Sciatic nerve (tissue), 2 donors: ENCODE measurements around the gene IL19. TPM values are rescaled to one million over a fixed set of nuclear protein-coding genes. Genes with fewer than 3 reads are reported as not detected.
A peak's percentile ranks its signal among the peaks of the same experiment; 100 is the strongest.
"Not testable (repeated sequence)": the region's sequence is repeated elsewhere in the genome, so short reads cannot be mapped to it uniquely, and the experiment has no call there.

ENCODE experiments used
- ATAC-seq: fragments of 200-7000 bp; cut with Tn5 transposase; one replicate; pipeline ENCODE4 v1.9.1; 2020; ENCODE audit warnings: mild to moderate bottlenecking, moderate library complexity
- DNase-seq: peaks from one replicate; pipeline ENCODE4 v3.0.0-alpha.2; 2020; ENCODE audit warnings: low spot score
- intact Hi-C: fragments of 100-400 bp; cut with DNase I; formaldehyde crosslinking; loops from one replicate; pipeline ENCODE4 v1.14.2; 2022
- total RNA-seq: library from RNA; stranded (reverse); fragmentation: NEBNext Ultra II Directional; extraction: Animal tissue kit (Norgen Biotek cat#: 25700); gene quantifications from one replicate; pipeline ENCODE4 v1.2.1, GENCODE V29; 2021
- donor health status: DM: no; HTN: no; CAD: no.
- donor health status: DM: no; HTN: no; CAD: no.

The IL19 gene
- total RNA-seq, 1 donor from 2014 or later: not detected

DNA sequence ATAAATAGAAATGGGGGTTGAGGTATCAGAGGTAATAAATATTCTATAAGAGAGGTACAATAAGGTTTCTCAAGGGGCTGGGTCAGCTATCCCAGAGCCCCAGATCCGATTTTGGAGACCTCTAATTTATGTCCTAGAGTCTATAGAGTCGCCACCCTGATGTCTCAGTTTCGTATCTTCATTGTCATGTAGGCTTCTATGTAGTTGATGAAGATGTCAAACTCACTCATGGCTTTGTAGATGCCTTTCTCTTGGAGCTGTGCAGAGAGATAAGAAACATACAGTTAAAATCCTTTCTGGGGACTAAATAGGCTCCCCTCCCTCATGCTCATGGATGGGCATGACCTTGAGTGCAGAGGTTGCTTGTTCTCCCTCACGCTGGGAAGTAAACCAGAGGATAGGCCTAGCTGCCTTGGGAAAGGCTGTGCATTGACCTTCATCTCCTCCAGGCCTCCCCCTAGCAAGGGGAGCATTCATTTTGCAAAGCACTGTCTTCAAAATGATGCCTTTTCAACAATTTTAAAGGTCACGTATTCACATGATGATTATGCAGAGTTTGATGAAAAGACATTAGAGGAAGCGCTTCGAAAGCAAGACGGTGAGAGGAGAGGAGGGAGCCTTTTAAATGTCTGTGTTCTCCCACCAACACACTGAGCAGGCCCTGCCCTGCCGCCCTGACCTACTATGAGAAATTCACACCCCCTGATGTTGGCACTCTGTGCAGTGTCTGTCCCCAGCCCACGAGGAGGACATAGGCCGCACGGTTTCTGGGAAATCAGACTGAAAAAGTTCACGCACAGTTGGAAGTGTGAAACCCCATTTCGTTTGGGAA lies 1.9 kb upstream of the IL19 start:
- no peak for ATAC-seq
- no peak for DNase-seq
- intact Hi-C loops: no loop called here

DNA sequence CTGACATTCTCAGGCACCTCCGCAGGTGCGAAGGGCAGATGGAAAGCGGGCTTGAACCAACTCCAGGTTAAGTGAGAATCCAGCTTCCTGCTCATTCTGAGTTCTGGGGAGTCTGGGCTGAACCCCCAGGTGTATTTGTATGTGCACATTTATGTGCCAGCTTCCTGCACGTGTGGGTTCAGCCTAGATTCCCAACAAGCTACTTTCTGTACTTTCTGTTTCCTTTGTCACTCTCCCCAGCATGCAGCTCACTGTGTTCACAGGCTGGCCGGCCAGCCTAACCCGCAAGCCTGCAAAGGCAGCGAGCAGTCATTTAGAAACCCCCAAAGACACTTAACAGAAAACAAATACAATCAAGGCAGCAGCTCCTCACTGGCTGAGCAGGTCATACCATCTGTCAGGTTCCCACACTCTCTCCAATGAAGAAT lies 1.3 kb upstream of the IL19 start:
- ATAC-seq (no peak), DNase-seq (no peak)
- intact Hi-C loops: no loop called here

DNA sequence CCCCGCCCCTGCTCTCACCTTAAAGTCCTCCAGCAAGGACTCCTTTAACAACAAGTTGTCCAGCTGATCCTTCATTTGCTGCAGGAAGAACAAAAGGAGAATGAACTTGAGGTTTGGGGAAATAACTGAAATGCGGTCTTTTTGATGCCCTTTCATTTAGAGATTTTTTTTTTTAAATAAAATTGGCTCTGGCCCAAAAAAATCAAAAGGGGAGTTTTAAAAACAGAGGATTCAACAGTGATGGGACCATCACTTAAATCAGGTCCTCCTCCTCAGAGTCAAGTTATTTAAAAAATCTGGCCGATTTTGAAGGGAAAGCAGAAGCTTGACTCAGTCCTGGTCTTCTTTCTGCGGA lies 742 bp downstream of the IL19 start:
- intact Hi-C loops: no loop called here
- no peak for ATAC-seq
- DNase-seq: no peak

DNA sequence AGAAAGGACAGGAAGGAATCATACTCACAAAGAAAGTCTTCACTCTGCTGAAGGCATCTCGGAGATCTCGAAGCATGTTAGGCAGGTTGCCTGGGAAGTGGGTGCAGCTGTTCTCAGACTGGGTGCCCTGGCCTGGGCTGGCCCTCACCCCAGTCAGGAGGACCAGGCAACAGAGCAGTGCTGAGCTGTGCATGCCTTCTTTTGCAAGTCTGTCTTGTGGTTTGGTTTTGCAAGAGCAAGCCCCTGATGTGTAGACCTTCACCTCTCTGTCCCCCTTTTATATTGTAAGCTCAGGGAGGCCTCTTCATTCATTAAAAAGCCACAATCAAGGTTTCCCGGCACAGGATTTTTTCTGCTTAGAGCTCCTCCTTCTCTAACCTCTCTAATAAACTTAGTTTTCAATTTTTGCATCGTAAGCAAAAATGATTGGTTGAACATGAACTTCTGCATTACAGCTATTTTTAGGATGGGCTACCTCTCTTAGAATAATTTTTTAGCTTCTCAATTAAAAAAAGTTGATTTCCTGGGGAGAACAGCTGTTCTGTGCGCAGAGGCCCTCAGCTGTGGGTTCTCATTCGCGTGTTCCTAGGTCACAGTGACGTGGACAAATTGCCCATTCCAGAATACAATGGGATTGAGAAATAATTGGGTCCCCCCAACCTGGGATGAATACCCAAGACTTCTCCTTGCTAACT lies 1.8 kb downstream of the IL19 start, which contains the start of gene IL10:
Gene IL10, minus strand, starts transcription at position 252 of the 695 bp plus-strand sequence. Its CDS starts 59 bp downstream, at position 193.
- intact Hi-C loops: no loop called here
- ATAC-seq (peak; percentile 70), DNase-seq (no peak)

DNA sequence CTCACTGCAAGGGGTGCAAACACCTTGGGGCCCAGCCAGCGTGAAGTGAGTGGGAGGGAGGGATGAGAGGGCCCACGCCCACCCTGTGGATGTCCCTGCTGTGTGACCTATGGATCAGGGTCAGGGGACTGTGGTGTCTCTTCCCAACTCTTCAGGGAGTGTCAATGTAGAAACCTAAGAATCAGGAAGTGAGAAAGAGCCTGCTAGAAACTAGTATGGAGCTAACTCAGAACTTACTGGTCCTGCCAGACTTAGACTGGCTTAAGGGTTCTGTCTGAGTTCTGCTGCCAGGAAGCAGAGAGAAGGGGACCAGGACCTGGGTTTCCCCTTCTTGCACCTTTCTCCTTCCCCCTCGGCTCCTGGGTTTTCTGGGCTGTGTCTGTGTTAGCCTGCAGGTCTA lies 3.5 kb downstream of the IL19 start:
- peak; percentile 23 for ATAC-seq

DNA sequence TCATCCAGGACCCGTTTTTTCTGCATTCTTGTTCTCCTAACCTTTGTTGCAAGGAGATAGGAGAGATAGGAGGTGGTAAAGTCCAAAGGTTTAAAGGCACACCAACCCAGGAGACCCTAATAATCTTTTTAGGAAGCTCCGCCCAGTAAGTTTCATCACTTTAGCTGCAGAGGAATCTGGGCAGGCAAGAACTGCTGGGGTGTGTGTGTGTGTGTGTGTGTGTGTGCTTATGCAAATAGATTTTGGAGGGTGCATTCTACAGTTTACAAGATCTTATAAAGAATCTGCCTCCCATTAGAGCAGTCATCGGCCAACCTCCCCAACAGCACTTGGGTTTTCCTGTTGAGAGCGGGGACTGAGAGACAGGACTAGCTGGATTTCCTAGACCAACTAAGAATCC lies 5.7 kb downstream of the IL19 start:
- ATAC-seq: no peak
- intact Hi-C loops: no loop called here

More for the DNA sequence above, 3.5 kb downstream of the IL19 start:
- intact Hi-C loops: no loop called here
- no peak for DNase-seq

DNA sequence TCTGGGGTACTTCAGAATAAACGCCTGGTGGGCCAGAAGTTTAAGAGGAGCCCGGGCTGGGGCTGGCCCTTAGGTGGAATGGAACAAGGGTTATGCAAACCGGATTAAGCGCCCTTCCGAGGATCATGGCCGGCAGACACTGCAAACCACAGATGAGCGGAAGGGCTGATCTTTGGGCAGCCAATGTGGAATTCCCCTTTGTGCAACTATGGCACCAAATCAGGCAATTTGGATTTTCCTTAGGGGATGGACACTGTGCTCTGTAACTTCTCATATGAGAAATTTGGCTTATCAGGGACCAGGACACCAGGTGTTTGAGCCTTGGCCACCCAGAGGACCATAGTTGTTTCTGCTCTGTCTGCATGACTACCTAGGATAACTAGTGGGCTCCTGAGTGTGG lies 7.5 kb downstream of the IL19 start:
- intact Hi-C loops: no loop called here
- DNase-seq (no peak), ATAC-seq (no peak)

More for the DNA sequence above, 5.7 kb downstream of the IL19 start:
- DNase-seq: no peak

DNA sequence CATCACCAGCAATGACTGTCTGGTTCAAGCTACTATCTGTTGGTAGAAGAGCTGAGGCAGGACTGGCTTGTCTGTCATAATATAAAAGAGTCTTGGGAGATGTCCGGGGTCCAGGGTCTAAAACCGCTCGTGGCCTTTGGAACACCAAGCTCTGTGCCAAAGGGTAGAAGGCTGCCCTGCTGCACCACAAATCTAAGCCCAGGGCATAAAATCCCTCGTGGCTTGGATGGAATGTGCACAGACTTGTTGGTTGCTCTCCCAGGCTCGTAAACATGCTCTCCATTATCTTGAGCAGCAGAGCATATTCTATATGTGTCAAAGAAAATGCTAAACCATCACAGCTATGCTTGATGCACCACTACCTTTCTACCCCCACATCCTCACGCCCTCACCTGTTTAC lies 8.3 kb downstream of the IL19 start:
- DNase-seq, intact Hi-C loops, ATAC-seq: not testable (repeated sequence)

DNA sequence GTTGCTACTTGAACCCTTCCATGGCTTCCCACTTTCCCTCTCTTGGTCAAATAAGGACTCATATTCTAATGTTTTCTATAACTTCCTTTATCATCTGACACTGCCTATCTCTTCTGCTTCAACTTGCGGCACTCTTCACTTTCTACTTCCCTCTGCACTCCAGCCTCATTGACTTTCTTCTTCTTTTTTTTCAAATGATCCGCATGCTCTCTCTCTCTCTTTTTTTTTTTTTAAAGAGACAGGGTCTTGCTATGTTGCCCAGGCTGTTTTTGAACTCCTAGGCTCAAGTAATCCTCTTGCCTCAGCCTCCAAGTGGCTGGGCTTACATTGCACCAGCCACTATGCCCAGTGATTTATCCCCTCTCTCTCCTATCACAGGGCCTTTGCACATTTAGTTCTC lies 9.1 kb downstream of the IL19 start:
- intact Hi-C loops: no loop called here
- peak; percentile 13 for ATAC-seq
- DNase-seq: no peak

DNA sequence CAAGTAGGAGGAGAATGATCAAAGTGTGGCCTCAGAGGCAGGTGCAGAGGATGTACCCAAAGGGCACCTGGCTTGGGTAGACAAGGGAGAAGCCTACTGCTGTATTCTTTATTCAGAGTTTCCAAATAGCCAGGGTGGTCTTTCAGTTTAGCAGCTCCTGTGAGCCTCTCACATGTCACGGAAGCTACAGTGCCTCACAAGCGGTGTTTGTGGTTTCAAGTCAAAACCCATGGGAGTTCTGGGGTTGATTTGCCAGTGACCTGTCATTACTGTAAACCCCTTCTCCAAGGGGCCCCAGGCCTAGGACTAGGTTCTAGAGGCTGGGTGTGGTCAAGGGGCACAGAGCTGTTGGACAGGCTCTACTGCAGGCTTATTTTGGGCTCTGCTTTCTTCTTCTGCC lies 11.9 kb downstream of the IL19 start:
- intact Hi-C loops: no loop called here
- no peak for ATAC-seq

DNA sequence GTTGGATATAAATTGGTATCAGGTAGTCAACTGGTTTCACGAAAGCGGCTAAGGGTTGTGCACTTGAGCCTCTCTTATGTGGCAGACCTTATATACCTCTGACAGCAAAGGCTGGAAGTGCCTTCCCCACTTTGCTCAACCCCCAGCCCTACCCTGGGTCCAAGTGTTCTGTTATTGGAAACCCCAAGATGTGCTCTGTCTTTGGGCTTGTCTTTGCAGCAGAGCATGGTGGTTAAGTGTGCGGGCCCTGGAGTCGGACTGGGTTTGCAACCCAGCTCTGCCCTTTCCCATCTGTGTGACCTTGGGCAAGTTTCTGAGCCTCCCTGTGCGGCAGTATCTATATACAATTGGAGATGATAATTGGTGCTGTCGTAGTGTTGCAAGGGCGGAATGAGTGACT lies 12.9 kb downstream of the IL19 start:
- no peak for ATAC-seq
- intact Hi-C loops: no loop called here

More for the DNA sequence above, 11.9 kb downstream of the IL19 start:
- no peak for DNase-seq

DNA sequence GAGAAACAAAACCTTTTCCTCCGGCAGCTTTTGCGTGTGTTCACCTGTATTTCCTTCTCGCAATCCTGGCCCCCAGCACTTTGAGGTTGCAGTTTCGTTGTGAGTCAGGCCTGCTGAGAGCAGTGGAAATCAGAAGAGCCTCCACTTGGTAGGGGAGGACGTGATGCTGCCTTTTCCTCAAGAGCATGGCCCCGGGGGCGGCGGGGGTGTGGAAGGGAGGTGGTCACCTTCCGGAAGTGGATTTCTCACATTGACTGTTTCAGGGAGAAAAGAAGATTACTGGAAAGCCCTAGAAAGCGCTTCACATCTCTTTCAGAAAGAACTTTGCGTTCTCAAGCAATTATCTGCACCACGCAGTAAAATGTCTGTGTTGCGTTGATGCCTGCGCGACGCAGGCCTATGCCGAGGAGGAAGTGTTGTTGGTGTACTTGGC lies 13.9 kb downstream of the IL19 start:
- intact Hi-C loops: no loop called here
- ATAC-seq (no peak), DNase-seq (no peak)

More for the DNA sequence above, 12.9 kb downstream of the IL19 start:
- no peak for DNase-seq

DNA sequence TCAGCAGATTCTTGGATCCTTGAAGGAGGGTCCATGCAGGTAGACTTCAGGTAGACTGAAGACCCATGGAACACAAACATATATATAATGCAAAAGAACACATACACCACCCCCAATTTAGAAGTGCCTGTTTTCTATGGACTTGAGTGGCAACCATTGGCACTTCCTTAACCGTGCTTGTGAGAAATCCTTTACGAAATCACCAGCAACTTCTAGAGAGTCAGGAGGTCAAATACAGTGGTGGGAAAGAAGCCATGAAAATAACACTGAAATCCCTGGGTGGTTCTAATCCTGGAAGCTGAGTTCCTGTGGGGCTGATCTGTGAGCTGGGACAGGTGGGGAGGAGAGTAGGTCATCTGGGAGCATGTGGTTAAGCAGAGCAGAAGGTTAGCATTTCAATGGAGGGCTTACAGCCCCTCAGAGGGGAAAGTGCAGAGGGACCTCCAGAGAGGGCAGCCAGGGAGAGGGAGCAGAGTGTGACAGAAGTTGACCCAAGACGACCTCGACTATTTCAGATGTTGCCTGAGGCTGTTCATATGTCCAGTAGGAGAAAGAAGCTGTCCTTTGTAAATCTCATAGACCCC lies 14.7 kb downstream of the IL19 start:
- ATAC-seq (no peak), DNase-seq (no peak)
- intact Hi-C loops: no loop called here

DNA sequence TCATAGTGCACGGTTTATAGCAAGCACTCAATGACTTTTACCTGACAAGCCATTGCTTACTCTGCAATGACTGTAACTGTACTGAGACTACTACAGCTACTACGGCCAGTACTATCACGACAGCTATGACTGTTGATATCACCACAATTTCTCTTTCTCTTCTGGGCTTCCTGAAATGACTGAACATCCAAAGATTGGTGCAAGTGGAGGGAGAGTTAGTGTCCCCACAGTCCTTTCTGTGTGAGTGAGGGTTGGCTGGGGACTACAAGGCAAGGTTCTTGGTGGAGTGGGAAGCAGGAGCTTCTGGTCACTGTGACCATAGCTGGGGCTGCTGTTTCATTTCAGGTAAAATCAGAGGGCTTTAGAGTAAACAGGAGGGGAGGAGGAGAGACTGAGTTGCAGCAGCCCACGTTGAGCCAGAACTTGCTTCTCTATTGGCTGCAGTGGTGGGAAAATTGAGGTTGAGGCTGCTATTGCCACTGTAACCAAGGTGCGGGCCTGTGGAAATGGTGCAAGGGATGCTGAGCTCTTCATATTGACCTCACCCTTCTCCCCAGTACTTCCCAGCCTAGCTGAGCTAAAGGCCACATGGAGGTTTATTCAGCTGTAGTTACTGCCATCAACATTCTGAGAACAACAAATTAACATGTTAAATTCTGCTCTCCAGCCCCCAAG lies 15.8 kb downstream of the IL19 start:
- ATAC-seq (no peak), DNase-seq (no peak)
- intact Hi-C loops: no loop called here

DNA sequence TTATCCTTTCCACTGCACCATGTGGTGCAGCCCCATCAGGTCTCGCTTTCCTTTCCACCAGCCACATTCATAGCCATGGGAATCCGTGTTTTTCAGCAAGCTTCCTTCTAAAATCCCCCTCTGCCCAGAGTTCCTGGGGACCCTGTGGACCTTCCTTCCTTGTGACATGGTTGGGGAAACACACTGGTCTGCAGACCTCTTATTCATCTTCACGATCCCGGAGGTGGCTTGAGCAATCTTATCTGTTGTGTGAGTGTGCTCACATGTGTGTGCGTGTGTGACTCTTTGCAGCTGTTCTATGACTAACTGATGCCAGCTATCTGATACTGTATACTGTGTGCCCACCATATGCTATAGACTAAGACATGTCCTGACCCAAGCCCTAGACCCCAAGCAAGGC lies 17.3 kb downstream of the IL19 start:
- intact Hi-C loops: no loop called here
- DNase-seq (no peak), ATAC-seq (no peak)

DNA sequence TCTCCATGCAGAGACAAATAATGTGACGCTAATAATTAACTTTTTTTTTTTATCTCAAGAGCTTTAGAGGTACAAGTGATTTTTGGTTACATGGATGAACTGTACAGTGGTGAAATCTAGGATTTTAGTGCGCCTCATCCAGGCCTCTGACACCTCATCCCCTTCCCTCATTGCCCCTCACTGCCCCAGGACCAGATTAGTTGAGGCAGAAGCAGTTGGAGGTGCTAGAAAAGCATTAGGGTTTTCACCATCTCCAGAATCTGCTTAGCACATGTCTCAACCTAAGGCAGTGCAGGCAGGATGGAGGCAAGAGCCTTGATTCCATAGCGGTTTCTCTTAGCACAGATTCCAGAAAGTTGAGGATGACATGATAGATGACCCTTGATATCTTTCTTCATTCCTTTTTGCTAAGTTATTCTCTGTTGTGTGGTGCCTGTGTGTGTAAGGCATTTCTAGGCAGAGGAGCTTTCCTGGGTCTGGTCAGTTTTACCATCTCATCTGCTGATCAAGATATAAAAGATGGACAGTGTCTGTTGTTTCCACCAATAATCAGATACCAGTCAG lies 18.0 kb downstream of the IL19 start:
- intact Hi-C loops: no loop called here
- no peak for DNase-seq
- ATAC-seq: no peak

DNA sequence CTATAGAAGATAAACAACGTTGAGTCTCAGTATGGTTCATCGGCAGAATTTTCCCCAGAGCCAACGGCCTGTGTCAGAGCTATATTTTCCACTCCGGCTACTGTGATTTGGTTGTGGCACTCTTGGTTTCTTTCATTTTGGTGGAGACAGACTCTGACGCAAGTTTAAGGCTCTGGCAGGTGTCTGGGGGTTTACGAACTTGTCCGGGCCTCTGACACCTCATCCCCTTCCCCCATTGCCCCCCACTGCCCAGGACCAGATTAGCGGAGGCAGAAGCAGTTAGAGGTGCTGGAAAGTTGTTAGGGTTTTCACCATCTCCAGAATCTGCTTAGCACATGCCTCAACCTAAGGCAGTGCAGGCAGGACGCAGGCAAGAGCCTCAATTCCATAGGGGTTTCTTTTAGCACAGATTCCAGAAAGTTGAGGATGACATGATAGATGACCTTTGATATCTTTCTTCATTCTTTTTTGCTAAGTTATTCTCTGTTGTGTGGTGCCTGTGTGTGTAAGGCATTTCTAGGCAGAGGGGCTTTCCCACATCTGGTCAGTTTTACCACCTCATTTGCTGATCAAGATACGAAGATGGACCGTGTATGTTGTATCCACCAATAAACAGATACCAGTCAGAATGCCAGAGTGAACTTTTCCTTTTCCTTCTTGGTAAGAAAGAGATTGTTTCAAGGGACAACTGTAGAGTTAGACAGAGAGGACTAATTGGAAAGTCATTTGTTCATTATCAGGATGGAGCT lies 20.1 kb downstream of the IL19 start:
- ATAC-seq (no peak), DNase-seq (no peak)
- intact Hi-C loops: no loop called here

DNA sequence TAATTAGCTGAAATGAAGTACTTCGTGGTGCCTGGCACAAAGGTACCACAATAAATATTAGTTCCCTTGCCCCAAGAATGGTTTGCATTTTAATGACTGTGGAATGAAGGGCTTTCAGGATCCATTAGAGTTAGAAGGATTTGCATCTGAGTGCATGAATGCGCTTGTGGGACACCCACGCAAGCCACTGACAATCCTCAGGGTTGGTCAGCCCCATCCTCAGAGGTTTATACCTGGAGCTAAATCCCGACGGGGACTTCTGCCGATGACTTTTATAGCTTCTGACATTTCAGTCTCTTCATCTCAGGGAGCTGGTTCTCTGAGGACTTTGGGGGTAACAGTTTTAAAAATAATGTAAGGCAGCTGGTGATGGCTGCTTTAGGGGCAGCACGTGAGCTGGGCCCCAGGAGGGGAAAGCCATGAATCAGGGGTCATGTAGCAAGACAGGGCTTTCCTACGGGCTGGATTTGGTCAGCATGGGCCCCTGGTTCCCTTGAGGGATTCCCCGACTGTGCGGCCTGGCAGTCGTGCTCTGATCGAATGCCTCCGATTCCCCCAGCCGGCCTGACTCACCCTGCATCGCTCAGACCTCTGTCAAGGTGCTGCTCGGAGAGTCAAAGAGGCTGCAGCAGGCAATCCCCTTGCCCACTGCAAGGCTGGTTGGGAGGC lies 22.5 kb downstream of the IL19 start:
- intact Hi-C loops: no loop called here
- no peak for ATAC-seq
- DNase-seq: no peak
